ENCODE measurements around the gene AP1M2.

GRCh38 chr19:10567656-10568055 lies 19.5 kb downstream of the AP1M2 start:
- TF ChIP-seq GATA3 (IDR thresholded peaks at IDR 0.05; ENCODE audit: low read depth, low read length) (no peak), GATA2 (IDR thresholded peaks at IDR 0.05; ENCODE audit: low read depth, low read length) (no peak)

Data from SH-SY5Y (cell line).